ENCODE measurements around the gene C12orf54. TPM values are rescaled to one million over a fixed set of nuclear protein-coding genes. Genes with fewer than 3 reads are reported as not detected.
A peak's percentile ranks its signal among the peaks of the same experiment; 100 is the strongest.
"Not testable (repeated sequence)": the region's sequence is repeated elsewhere in the genome, so short reads cannot be mapped to it uniquely, and the experiment has no call there.

C12orf54 gene
- total RNA-seq, 2 donors from 2014 or later: not detected

DNA sequence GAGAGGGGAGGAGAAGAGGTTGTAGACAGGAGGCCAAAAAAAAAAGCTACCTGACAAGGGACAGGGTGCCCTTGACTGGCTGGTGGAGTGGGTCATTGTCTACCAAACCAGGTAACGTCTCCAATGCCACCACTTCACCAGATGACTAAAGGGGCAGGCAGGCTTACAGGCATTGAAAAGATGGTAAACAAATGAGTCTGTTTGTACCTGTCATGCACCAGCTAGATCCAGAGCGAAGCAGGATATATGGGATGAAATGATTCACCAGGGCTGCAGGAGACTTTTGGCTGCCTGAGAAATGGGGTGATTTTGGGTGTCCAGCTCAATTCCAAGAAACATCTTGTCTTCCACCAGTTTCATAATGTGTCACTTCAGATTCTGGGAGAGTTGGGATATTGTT is 4.0 kb downstream of the C12orf54 start:
- no peaks in the 10 kb centered on the region for H3K36me3 Mint-ChIP-seq
- H3K9me3 Mint-ChIP-seq: no peaks in the 10 kb centered on the region
- ATAC-seq (no peak), DNase-seq (ENCODE audit: low spot score in 2 of 2) (no peak)
- no peak overlapping the region for H3K27ac Mint-ChIP-seq

DNA sequence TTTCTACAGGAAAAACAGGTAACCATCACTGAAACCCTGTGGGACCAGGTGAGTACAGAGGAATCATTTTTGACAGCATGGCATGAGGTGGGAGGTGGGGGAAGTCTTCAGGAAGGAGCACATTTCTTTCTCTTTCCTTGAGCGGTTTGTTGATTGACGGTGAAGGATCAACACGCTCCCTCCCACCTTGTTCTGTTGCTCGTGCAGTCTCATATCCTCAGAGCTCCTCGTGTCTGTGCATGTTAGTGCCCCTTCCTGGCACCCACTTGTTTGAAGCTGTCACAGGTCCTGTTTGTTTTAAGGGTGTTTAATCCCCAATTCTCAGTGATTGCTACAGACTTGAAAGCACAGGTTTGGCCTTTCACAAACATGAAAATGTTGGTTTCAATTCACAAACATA is 4.4 kb downstream of the C12orf54 start:
- no peaks in the 10 kb centered on the region for H3K9me3 Mint-ChIP-seq

DNA sequence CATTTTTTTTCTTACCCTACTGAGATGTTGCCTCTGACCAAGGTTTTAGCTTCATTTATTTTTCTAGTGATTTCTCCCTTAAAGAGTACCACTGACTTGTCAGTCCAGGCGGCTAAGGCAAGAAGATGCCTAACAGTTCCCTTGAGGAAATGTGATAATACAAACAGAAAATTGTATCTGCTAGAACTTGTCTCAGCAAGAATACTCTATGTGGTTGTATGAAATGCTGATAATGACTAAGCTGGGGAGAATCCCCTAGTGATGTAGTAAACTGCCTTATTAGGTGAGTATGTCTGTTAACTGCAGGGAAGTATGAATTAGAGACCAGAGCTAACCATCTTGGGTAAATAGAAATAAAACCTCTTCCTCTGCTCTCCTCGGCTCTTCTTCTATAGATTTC is 6.7 kb downstream of the C12orf54 start:
- no peaks in the 10 kb centered on the region for H3K9me3 Mint-ChIP-seq
- peak; percentile 97 to 100 for ATAC-seq

More for the DNA sequence above, 4.4 kb downstream of the C12orf54 start:
- DNase-seq (ENCODE audit: low spot score in 2 of 2): no peak
- Mint-ChIP-seq H3K36me3 (no peaks in the 10 kb centered on the region), H3K27ac (no peak overlapping the region)
- no peak for ATAC-seq

DNA sequence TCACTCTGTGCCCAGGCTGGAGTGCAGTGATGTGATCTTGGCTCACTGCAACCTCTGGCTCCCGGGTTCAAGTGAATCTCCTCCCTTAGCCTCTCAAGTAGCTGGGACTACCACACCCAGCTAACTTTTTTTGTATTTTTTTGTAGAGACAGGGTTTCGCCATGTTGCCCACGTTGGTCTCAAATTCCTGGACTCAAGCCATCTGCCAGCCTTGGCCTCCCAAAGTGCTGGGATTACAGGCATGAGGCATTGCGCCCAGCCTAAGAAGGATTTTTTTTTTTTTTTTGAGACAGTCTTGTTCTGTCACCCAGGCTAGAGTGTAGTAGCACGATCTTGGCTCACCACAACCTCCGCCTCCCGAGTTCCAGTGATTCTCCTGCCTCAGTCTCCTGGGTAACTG is 7.2 kb downstream of the C12orf54 start:
- ATAC-seq; H3K27ac Mint-ChIP-seq; H3K9me3 Mint-ChIP-seq; H3K36me3 Mint-ChIP-seq; DNase-seq (ENCODE audit: low spot score in 2 of 2): not testable (repeated sequence)

More for the DNA sequence above, 6.7 kb downstream of the C12orf54 start:
- no peak for DNase-seq (ENCODE audit: low spot score in 2 of 2)
- Mint-ChIP-seq H3K36me3 (no peaks in the 10 kb centered on the region), H3K27ac (no peak overlapping the region)

DNA sequence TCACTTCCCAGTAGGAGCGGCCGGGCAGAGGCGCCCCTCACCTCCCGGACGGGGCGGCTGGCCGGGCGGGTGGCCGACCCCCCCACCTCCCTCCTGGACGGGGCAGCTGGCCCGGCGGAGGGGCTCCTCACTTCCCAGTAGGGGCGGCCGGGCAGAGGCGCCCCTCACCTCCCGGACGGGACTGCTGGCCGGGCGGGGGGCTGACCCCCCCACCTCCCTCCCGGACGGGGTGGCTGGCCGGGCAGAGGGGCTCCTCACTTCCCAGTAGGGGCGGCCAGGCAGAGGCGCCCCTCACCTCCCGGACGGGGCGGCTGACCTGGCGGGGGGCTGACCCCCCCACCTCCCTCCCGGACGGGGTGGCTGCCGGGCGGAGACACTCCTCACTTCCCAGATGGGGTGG is 18.0 kb downstream of the C12orf54 start:
- not testable (repeated sequence) for DNase-seq (ENCODE audit: low spot score in 2 of 2); H3K27ac Mint-ChIP-seq; H3K36me3 Mint-ChIP-seq; ATAC-seq; H3K9me3 Mint-ChIP-seq

DNA sequence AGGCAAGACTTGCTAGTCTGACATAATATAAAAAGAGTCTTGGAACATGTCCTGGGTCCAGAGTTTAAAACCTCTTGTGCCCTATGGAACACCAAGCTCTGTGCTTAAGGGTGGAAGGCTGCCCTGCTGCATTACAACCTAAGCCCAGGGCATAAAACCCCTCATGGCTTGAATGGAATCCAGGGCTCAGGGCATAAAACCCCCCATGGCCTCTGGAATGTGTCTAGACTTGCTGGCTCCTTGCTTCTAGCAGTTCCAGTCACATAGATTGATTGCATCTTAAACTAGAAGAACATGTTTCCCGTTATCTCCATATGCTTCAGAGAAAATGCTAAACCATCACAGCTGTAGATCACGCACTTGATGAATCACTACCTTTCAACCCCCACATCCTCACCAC is 24.5 kb downstream of the C12orf54 start:
- H3K36me3 Mint-ChIP-seq: peaks cover 5 to 16% of the 10 kb centered on the region in 2 donors
- DNase-seq (ENCODE audit: low spot score in 2 of 2); ATAC-seq: not testable (repeated sequence)

DNA sequence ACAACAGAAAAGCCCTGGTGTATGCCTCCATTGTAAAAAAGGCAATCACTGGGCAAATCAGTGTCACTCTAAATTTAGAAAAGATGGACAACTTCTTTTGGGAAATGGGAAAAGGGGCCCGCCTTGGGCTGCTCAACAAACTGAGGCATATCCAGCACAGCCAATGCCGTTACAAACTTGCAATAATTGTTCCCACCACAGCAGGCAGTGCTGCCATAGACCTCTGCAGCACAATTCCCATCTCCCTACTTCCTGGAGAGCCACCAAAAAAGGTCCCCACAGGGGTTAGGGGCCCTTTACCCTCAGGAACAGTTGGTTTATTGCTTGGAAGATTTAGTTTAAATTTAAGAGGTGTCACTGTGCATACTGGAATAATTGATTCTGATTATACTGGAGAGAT is 26.7 kb downstream of the C12orf54 start:
- Mint-ChIP-seq H3K9me3 (peaks cover 6 to 7% of the 10 kb centered on the region in 2 donors), H3K27ac (no peak overlapping the region), H3K36me3 (peaks cover 5 to 16% of the 10 kb centered on the region in 2 donors)
- ATAC-seq (no peak), DNase-seq (ENCODE audit: low spot score in 2 of 2) (no peak)

More for the DNA sequence above, 24.5 kb downstream of the C12orf54 start:
- H3K9me3 Mint-ChIP-seq, H3K27ac Mint-ChIP-seq: not testable (repeated sequence)

DNA sequence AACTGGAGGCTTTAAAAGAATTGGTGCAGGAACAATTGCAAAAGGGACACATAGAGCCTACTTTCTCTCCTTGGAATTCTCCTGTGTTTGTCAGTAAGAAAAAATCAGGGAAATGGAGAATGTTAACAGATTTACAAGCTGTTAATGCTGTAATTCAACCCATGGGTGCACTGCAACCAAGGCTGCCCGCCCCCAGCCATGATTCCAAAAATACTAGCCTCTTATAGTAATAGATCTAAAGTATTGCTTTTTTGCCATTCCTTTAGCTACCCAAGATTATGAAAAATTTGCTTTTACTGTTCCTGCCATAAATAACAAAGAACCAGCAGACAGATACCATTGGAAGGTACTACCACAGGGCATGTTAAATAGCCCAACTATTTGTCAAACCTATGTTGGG is 27.8 kb downstream of the C12orf54 start:
- H3K36me3 Mint-ChIP-seq: peaks cover 5 to 27% of the 10 kb centered on the region in 2 donors
- no peak overlapping the region for H3K27ac Mint-ChIP-seq
- DNase-seq (ENCODE audit: low spot score in 2 of 2) (no peak), ATAC-seq (no peak)
- peaks cover 6 to 14% of the 10 kb centered on the region in 2 donors for H3K9me3 Mint-ChIP-seq

DNA sequence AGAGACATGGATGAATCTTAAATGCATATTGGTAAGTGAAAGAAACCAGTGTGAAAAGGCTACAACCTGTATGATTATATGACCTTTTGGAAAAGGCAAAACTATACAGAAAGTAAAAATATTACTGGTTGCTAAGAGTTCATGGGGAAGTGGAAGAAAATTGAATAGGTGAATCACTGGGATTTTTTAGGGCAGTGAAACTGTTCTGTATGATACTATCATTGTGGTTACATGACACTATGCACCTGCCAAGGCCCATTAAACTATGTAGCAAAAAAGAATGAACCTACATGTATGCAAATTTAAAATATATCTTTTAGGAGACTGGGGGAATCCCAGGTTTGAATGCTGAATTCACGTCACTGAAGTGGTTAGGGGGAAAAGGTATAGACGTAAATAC is 30.6 kb downstream of the C12orf54 start:
- H3K36me3 Mint-ChIP-seq: peaks cover 5 to 21% of the 10 kb centered on the region in 2 donors
- H3K27ac Mint-ChIP-seq: peak overlapping the region; percentile 18 to 42
- peak; percentile 97 to 99 for ATAC-seq
- peak in 1 of 2 donors; percentile 8 for DNase-seq (ENCODE audit: low spot score in 2 of 2)
- peaks cover 6 to 8% of the 10 kb centered on the region in 2 donors for H3K9me3 Mint-ChIP-seq

DNA sequence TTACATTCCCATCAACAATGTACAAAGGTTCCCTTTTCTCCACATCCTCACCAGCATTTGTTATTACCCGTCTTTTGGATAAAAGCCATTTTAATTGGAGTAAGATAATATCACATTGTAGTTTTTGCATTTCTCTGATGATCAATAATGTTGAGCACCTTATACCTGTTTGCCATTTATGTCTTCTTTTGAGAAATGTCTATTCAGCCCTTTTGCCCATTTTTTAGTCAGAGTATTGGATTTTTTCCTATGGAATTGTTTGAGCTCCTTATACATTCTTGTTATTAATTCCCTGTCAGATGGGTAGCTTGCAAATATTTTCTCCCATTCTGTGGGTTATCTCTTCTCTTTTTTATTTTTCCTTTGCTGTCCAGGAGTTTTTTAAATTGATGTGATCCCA is 32.4 kb downstream of the C12orf54 start:
- no peak overlapping the region for H3K27ac Mint-ChIP-seq
- ATAC-seq: no peak

DNA sequence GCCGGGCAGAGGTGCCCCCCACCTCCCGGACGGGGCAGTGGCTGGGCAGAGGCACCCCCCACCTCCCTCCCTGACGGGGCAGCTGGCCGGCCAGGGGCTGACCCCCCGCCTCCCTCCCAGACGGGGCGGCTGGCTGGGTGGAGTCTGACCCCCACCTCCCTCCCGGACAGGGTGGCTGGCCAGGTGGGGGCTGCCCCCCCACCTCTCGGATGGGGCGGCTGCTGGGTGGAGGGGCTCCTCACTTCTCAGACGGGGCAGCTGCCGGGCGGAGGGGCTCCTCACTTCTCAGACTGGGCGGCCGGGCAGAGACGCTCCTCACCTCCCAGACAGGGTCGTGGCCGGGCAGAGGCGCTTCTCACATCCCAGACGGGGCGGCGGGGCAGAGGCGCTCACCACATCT is 38.1 kb downstream of the C12orf54 start:
- not testable (repeated sequence) for H3K36me3 Mint-ChIP-seq; ATAC-seq; DNase-seq (ENCODE audit: low spot score in 2 of 2); H3K9me3 Mint-ChIP-seq; H3K27ac Mint-ChIP-seq

More for the DNA sequence above, 32.4 kb downstream of the C12orf54 start:
- Mint-ChIP-seq H3K9me3 (peaks cover 6 to 8% of the 10 kb centered on the region in 2 donors), H3K36me3 (peaks cover 5 to 21% of the 10 kb centered on the region in 2 donors)
- DNase-seq (ENCODE audit: low spot score in 2 of 2): no peak

DNA sequence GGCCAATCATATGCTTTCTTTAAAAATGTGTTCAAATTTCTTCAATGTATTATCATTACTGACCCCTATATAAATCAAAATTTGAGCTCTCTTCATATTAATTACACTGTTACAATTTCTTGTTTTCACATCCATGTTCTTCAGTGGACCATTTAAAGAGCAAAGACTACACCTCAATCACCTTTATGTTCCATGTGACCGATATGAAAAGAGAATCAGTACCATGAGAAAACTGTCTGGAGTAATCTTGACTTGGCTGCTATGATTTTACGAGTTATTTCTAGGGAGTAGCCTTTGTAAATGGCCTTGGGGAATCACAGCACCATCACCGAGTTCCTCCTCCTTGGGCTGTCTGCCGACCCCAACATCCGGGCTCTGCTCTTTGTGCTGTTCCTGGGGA is 43.0 kb downstream of the C12orf54 start, which contains the start of gene OR8S1:
OR8S1 (plus strand) TSS at position 301 of the 400 bp plus-strand sequence; CDS start at position 301, 0 bp downstream.
- DNase-seq (ENCODE audit: low spot score in 2 of 2) (no peak), ATAC-seq (no peak)
- Mint-ChIP-seq H3K9me3 (no peaks in the 10 kb centered on the region), H3K27ac (no peak within 1 kb of the TSS), H3K36me3 (no peaks in the 10 kb centered on the region)

DNA sequence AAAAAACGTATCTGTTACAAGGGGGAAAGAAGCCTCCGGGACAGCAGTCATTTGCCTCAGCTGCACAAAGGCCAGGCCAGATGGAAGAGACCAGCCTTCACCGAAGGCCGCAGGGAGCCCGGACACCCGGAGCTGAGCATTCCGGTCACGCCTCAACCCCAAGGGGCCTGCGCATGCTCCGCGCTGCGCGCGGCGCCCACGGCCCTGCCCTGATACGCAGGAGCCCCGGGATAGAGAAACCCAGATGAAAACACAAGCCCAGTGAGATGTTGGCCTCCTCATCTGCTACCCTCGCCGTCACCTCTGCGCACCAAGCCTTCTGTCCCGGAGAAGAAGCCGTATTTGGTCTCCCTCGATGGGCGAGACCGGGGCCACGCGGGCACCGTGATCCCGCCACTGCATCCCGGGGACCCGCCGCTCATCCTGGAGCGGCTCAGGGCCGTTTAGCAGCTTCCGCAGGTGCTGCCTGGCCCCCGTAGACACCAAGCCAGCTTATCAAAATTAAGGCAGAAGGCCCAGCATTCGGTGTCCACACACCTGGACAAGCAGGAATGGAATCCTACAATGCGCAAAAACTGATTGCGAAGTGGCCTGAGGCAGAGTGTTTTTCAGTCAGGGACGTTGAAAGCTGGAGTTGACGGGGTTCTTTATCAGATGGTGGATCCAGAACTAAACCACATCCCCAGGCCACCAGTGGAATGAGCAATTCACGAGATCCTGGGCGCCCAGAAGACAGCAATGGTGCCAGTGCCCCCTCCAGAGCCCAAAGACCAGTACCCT is 45.8 kb downstream of the C12orf54 start:
- H3K36me3 Mint-ChIP-seq: no peaks in the 10 kb centered on the region
- H3K9me3 Mint-ChIP-seq: no peaks in the 10 kb centered on the region
- ATAC-seq (no peak), DNase-seq (ENCODE audit: low spot score in 2 of 2) (no peak)
- no peak overlapping the region for H3K27ac Mint-ChIP-seq

DNA sequence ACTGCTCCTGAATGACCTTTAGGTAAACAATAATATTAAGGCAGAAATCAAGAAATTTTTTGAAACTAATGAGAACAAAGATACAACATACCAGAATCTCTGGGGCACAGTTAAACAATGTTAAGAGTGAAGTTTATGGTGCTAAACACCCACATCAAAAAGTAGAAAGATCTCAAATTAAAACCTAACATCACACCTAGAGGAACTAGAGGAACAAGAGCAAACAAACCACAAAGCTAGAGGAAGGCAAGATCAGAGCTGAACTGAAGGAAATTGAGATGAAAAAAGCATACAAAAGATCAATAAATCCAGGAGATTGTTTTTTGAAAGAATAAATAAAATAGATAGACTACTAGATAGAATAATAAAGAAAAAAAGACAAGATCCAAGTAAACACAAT is 50.3 kb downstream of the C12orf54 start:
- DNase-seq (ENCODE audit: low spot score in 2 of 2) (no peak), ATAC-seq (peak in 1 of 2 donors; percentile 51)
- Mint-ChIP-seq H3K36me3 (no peaks in the 10 kb centered on the region), H3K27ac (no peak overlapping the region), H3K9me3 (no peaks in the 10 kb centered on the region)

DNA sequence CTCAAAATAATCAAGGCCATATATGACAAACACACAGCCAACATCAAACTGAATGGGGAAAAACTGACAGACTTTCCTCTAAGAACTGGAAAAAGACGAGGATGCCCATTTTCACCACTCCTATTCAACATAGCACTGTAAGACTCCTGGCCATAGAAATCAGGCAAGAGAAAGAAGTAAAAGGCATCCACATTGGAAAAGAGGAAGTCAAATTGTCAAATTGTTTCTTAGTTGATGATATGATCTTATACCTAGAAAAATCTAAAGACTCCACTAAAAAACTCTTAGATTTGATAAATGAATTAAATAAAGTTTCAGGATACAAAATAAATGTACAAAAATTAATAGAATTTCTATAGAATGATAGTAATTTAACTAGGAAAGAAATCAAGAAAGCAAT is 54.3 kb downstream of the C12orf54 start:
- no peaks in the 10 kb centered on the region for H3K36me3 Mint-ChIP-seq
- H3K27ac Mint-ChIP-seq: no peak overlapping the region
- DNase-seq (ENCODE audit: low spot score in 2 of 2): no peak
- no peak for ATAC-seq
- H3K9me3 Mint-ChIP-seq: no peaks in the 10 kb centered on the region

DNA sequence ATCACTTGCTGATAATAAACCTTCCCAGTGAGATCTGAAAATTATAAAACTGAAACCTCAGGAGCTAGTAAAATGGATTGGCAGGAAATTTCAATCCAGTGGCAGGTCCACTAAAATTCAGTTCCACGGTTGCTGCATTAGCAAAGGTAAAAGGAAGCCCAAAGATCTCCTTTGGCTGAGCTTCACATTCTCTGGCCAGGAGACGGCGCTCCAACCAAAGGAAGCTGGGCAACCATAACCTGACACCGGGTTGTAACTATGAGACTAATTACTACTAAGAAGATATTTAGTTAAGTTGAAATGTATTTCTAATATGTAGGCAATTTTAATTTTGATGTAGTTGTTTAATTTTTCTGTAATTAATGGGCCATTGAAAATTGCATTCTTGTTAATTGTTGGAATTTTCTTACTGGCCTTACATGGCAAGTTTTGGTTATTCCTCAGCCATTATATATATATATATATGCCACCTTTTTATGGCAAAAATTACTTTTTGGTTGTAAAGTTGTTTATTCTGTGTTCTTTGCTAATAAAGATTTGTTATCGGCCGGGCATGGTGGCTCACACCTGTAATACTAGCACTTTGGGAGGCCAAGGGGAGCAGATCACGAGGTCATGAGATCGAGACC is 60.1 kb downstream of the C12orf54 start:
- no peaks in the 10 kb centered on the region for H3K36me3 Mint-ChIP-seq
- DNase-seq (ENCODE audit: low spot score in 2 of 2) (peak in 1 of 2 donors; percentile 51), ATAC-seq (no peak)
- H3K27ac Mint-ChIP-seq: no peak overlapping the region
- H3K9me3 Mint-ChIP-seq: no peaks in the 10 kb centered on the region

DNA sequence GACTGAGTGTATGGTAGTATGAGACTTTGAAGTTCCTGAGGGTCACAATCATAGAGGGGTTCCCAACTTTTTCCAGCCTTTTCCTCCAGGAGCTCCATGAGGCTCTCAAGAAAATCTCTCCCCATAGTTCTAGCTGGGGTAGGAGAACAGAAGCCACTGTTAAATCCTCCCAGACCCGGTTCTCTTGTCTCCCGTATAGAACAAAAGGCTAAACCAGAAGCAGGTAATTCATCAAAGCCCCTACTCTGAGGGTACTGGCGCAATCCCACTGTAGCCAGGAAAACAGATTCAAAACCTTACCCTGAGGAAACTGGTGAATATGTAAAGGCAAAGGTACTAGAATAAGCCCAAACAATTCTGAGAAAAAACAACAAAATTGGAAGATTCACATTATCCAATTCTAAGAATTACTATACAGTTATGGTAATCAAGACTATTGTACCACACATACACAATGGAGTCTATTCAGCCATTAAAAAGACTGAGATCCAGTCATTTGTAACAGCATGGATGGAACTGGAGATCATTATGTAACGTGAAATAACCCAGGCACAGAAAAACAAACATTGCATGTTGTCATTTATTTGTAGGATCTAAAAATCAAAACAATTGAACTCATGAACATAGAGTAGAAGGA is 63.7 kb downstream of the C12orf54 start:
- no peaks in the 10 kb centered on the region for H3K9me3 Mint-ChIP-seq
- H3K27ac Mint-ChIP-seq: no peak overlapping the region
- H3K36me3 Mint-ChIP-seq: no peaks in the 10 kb centered on the region
- ATAC-seq (no peak), DNase-seq (ENCODE audit: low spot score in 2 of 2) (no peak)
